ENCODE measurements around the gene MORC1.
"Not testable (repeated sequence)": the region's sequence is repeated elsewhere in the genome, so short reads cannot be mapped to it uniquely, and the experiment has no call there.

Gene MORC1

GRCh38 chr3:109143646-109144045 lies 25.7 kb upstream of the MORC1 start:
- TF ChIP-seq CTCF (IDR thresholded peaks at IDR 0.05; ENCODE audit: low read depth, low read length, missing control alignments): no peak
- H3K4me3 ChIP-seq (replicated peaks; ENCODE audit: low read depth, low read length): no peak overlapping the region
- DNase-seq (ENCODE audit: extremely low read depth, low read depth): no peak

- DNase-seq (ENCODE audit: extremely low read depth, low read depth): no peak
- H3K4me3 ChIP-seq (replicated peaks; ENCODE audit: low read depth, low read length): no peak overlapping the region
- TF ChIP-seq CTCF (IDR thresholded peaks at IDR 0.05; ENCODE audit: low read depth, low read length, missing control alignments): no peak
Measured at GRCh38 chr3:109140318-109140717, 22.4 kb upstream of the MORC1 start.

- DNase-seq (ENCODE audit: extremely low read depth, low read depth): no peak
- no peak overlapping the region for H3K4me3 ChIP-seq (replicated peaks; ENCODE audit: low read depth, low read length)
- TF ChIP-seq CTCF (IDR thresholded peaks at IDR 0.05; ENCODE audit: low read depth, low read length, missing control alignments): no peak
Measured at GRCh38 chr3:109137761-109138160, 19.8 kb upstream of the MORC1 start.

GRCh38 chr3:109136523-109136922 lies 18.6 kb upstream of the MORC1 start, which contains the start of gene C3orf85:
Gene C3orf85 (plus strand): TSS chr3:109136719. CDS start chr3:109136848, 129 bp downstream.
- no peak within 1 kb of the TSS for H3K4me3 ChIP-seq (replicated peaks; ENCODE audit: low read depth, low read length)
- no peak for TF ChIP-seq CTCF (IDR thresholded peaks at IDR 0.05; ENCODE audit: low read depth, low read length, missing control alignments)
- no peak for DNase-seq (ENCODE audit: extremely low read depth, low read depth)

- not testable (repeated sequence) for H3K4me3 ChIP-seq (replicated peaks; ENCODE audit: low read depth, low read length); DNase-seq (ENCODE audit: extremely low read depth, low read depth)
Measured at GRCh38 chr3:109133474-109133816, 15.5 kb upstream of the MORC1 start.

- H3K4me3 ChIP-seq (replicated peaks; ENCODE audit: low read depth, low read length): no peak overlapping the region
- TF ChIP-seq CTCF (IDR thresholded peaks at IDR 0.05; ENCODE audit: low read depth, low read length, missing control alignments): no peak
- no peak for DNase-seq (ENCODE audit: extremely low read depth, low read depth)
Measured at GRCh38 chr3:109132801-109133473, 15.0 kb upstream of the MORC1 start.

- no peak for TF ChIP-seq CTCF (IDR thresholded peaks at IDR 0.05; ENCODE audit: low read depth, low read length, missing control alignments)
- H3K4me3 ChIP-seq (replicated peaks; ENCODE audit: low read depth, low read length): no peak overlapping the region
- DNase-seq (ENCODE audit: extremely low read depth, low read depth): no peak
Measured at GRCh38 chr3:109131276-109131675, 13.3 kb upstream of the MORC1 start.
